GM19099 (cell line): Measurements from ENCODE around the gene TSPAN33.

ENCODE experiments used
- POLR2A ChIP-seq: IDR thresholded peaks from 3 replicates; pipeline ENCODE4 v1.6.1; 2011; ENCODE audit warnings: low read depth; ENCODE audit not compliant: insufficient read length; ENCODE audit errors: extremely low read depth

TSPAN33 gene

DNA sequence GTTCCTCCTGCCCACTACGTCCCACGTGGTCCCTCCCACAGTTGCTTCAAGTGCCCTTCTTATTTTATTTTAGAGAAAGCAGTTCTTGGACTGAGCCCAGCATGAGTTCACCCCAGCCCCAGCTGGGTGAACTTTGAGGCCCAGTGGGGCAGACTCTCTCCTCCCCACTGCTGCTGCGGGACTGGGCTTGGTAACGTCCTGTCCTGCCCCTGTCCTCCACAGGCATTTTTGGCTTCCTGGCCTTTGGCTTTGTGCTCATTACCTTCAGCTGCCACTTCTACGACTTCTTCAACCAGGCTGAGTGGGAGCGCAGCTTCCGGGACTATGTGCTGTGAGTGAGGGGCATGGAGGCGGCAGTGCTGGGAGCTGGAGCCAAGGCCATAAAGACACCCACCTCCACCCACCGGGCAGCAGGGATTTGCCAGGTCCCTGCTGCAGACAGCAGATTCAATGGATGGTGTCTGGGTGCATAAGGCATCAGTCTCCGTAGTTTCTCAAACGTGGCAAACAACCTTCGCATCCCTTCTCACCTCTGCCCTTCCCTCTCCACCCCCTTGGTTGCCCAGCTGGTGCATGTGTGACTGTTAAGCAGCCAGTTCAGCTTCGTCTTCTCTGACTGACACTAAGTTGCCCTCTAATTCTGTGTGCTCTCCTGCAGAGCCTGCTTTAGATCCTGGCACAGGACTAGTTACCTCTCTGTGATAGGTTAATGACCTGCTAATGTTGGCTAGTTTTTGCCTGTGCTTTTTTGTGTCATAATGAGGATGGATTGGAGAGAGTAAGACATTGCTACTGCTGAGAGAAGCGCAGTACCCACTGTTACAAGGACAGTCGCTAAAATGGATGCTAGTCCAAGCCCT lies 64.8 kb downstream of the TSPAN33 start:
- TF ChIP-seq POLR2A, result no peak

GRCh38 chr7:129210256-129210988 lies 65.9 kb downstream of the TSPAN33 start:
- no peak for TF ChIP-seq POLR2A

- TF ChIP-seq POLR2A, result no peak
These were observed 66.4 kb downstream of the TSPAN33 start for GRCh38 chr7:129210989-129211312.

DNA sequence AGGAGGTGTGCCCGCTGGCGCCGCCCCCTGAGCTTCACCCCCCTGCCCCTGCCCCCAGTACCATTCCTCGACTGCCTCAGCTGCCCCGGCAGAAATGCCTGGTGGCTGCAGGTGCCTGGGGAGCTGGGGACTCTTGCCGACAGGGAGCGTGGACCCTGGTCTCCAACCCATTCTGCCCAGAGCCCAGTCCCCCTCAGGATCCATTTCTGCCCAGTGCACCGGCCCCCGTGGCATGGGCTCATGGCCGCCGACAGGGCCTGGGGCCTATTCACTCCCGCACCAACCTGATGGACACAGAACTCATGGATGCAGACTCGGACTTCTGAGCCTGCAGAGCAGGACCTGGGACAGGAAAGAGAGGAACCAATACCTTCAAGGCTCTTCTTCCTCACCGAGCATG lies 67.6 kb downstream of the TSPAN33 start:
- TF ChIP-seq POLR2A, result no peak

DNA sequence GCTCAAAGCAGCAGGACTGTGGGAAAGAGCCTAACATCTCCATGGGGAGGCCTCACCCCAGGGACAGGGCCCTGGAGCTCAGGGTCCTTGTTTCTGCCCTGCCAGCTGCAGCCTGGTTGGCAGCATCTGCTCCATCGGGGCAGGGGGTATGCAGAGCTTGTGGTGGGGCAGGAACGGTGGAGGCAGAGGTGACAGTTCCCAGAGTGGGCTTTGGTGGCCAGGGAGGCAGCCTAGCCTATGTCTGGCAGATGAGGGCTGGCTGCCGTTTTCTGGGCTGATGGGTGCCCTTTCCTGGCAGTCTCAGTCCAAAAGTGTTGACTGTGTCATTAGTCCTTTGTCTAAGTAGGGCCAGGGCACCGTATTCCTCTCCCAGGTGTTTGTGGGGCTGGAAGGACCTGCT lies 68.1 kb downstream of the TSPAN33 start:
- TF ChIP-seq POLR2A, result no peak

- TF ChIP-seq POLR2A, result no peak
These were observed 69.3 kb downstream of the TSPAN33 start for GRCh38 chr7:129213828-129214227.

- no peak for TF ChIP-seq POLR2A
These were observed 74.1 kb downstream of the TSPAN33 start for GRCh38 chr7:129218514-129219062.
